Nephron (organoid): Measurements from ENCODE around the gene IGIP.

Source experiments
- H3K27ac Mint-ChIP-seq, 3 experiments: 2 replicates each; pipeline ENCODE4 v1.8.0; 2020; ENCODE audit warnings: mixed read lengths in 3 of 3, mild to moderate bottlenecking in 2 of 3, moderate library complexity in 1 of 3
- H3K27me3 Mint-ChIP-seq: 2 replicates; pipeline ENCODE4 v1.8.0; 2021; ENCODE audit warnings: low read depth, mild to moderate bottlenecking, moderate library complexity, mixed read lengths
- H3K36me3 Mint-ChIP-seq: 2 replicates; pipeline ENCODE4 v1.8.0; 2020; ENCODE audit warnings: low read depth, mixed read lengths
- H3K4me1 Mint-ChIP-seq: 2 replicates; pipeline ENCODE4 v1.8.0; 2020; ENCODE audit warnings: mixed read lengths
- H3K4me3 Mint-ChIP-seq, 3 experiments: 2 replicates each; pipeline ENCODE4 v1.8.0; 2020; ENCODE audit warnings: mild to moderate bottlenecking in 3 of 3, mixed read lengths in 3 of 3, moderate library complexity in 2 of 3
- H3K9me3 Mint-ChIP-seq: 2 replicates; pipeline ENCODE4 v1.8.0; 2020; ENCODE audit warnings: mixed read lengths
- CTCF ChIP-seq, 3 experiments: fragments of 200-600 bp; sonication (generic); IDR thresholded peaks; one replicate each; pipeline ENCODE4 v1.5.0; 2021; ENCODE audit warnings: antibody characterized with exemption in 3 of 3; ENCODE audit not compliant: unreplicated experiment in 3 of 3

The IGIP gene

GRCh38 chr5:140145256-140145655, 19.5 kb downstream of the IGIP start:
- Mint-ChIP-seq H3K27me3 (peaks cover 90% of the 10 kb centered on the region), H3K27ac (no peak overlapping the region), H3K9me3 (no peaks in the 10 kb centered on the region), H3K4me3 (peak overlapping the region; percentile 10 to 52 (median 50)), H3K4me1 (no peaks in the 10 kb centered on the region), H3K36me3 (no peaks in the 10 kb centered on the region)
- no peak for TF ChIP-seq CTCF (IDR thresholded peaks at IDR 0.05; ENCODE audit: unreplicated experiment in 3 of 3)

- TF ChIP-seq CTCF (IDR thresholded peaks at IDR 0.05; ENCODE audit: unreplicated experiment in 3 of 3), result peak; percentile 74 to 82 (median 78)
- Mint-ChIP-seq H3K4me1 (no peaks in the 10 kb centered on the region), H3K27me3 (peaks cover 88% of the 10 kb centered on the region), H3K27ac (no peak overlapping the region), H3K9me3 (no peaks in the 10 kb centered on the region), H3K4me3 (peak overlapping the region in 2 of 3 experiments; percentile 50 to 70), H3K36me3 (no peaks in the 10 kb centered on the region)
Observed at GRCh38 chr5:140145818-140146522, 20.2 kb downstream of the IGIP start.

GRCh38 chr5:140146523-140146842, 20.7 kb downstream of the IGIP start:
- no peaks in the 10 kb centered on the region for H3K9me3 Mint-ChIP-seq
- peak overlapping the region; percentile 38 to 52 (median 41) for H3K4me3 Mint-ChIP-seq
- H3K36me3 Mint-ChIP-seq, result no peaks in the 10 kb centered on the region

GRCh38 chr5:140147460-140147859, 21.7 kb downstream of the IGIP start:
- Mint-ChIP-seq H3K27me3 (peaks cover 87% of the 10 kb centered on the region), H3K36me3 (no peaks in the 10 kb centered on the region), H3K4me3 (no peak overlapping the region), H3K9me3 (no peaks in the 10 kb centered on the region), H3K27ac (no peak overlapping the region), H3K4me1 (no peaks in the 10 kb centered on the region)
- no peak for TF ChIP-seq CTCF (IDR thresholded peaks at IDR 0.05; ENCODE audit: unreplicated experiment in 3 of 3)

More at GRCh38 chr5:140146523-140146842, 20.7 kb downstream of the IGIP start:
- H3K27ac Mint-ChIP-seq, result no peak overlapping the region
- H3K4me1 Mint-ChIP-seq, result no peaks in the 10 kb centered on the region
- no peak for TF ChIP-seq CTCF (IDR thresholded peaks at IDR 0.05; ENCODE audit: unreplicated experiment in 3 of 3)
- peaks cover 86% of the 10 kb centered on the region for H3K27me3 Mint-ChIP-seq

- no peak overlapping the region for H3K4me3 Mint-ChIP-seq
- H3K36me3 Mint-ChIP-seq, result no peaks in the 10 kb centered on the region
- H3K9me3 Mint-ChIP-seq, result no peaks in the 10 kb centered on the region
- TF ChIP-seq CTCF (IDR thresholded peaks at IDR 0.05; ENCODE audit: unreplicated experiment in 3 of 3), result no peak
- no peak overlapping the region for H3K27ac Mint-ChIP-seq
- H3K27me3 Mint-ChIP-seq, result peaks cover 84% of the 10 kb centered on the region
- H3K4me1 Mint-ChIP-seq, result no peaks in the 10 kb centered on the region
Observed at GRCh38 chr5:140148508-140148907, 22.8 kb downstream of the IGIP start.

- Mint-ChIP-seq H3K4me3 (no peak overlapping the region), H3K36me3 (no peaks in the 10 kb centered on the region), H3K4me1 (no peaks in the 10 kb centered on the region), H3K27me3 (peaks cover 82% of the 10 kb centered on the region), H3K9me3 (no peaks in the 10 kb centered on the region), H3K27ac (no peak overlapping the region)
- no peak for TF ChIP-seq CTCF (IDR thresholded peaks at IDR 0.05; ENCODE audit: unreplicated experiment in 3 of 3)
Observed at GRCh38 chr5:140150201-140150600, 24.5 kb downstream of the IGIP start.
